Neural progenitor cell (in vitro differentiated cells): ENCODE measurements around the gene IGSF10.

ENCODE experiments used
- CTCF ChIP-seq: fragments of 200-600 bp; sonication (generic); IDR thresholded peaks from 2 replicates; pipeline ENCODE4 v1.5.1; 2017; ENCODE audit warnings: antibody characterized with exemption, mild to moderate bottlenecking
- EZH2 ChIP-seq: fragments of 200-600 bp; sonication (generic); IDR thresholded peaks from 2 replicates; pipeline ENCODE4 v1.6.1; 2017; ENCODE audit warnings: antibody characterized with exemption, mild to moderate bottlenecking, moderate library complexity
- EZH2phosphoT487 ChIP-seq: fragments of 200-600 bp; sonication (generic); IDR thresholded peaks from 2 replicates; pipeline ENCODE4 v1.6.1; 2017; ENCODE audit warnings: antibody characterized with exemption

- TF ChIP-seq CTCF (no peak), EZH2 (no peak), EZH2phosphoT487 (no peak)
These were observed 4.8 kb downstream of the IGSF10 start for GRCh38 chr3:151456065-151456464.
